ENCODE data around the gene MXRA5.
"Not testable (repeated sequence)": the region's sequence is repeated elsewhere in the genome, so short reads cannot be mapped to it uniquely, and the experiment has no call there.

Gene MXRA5

DNA sequence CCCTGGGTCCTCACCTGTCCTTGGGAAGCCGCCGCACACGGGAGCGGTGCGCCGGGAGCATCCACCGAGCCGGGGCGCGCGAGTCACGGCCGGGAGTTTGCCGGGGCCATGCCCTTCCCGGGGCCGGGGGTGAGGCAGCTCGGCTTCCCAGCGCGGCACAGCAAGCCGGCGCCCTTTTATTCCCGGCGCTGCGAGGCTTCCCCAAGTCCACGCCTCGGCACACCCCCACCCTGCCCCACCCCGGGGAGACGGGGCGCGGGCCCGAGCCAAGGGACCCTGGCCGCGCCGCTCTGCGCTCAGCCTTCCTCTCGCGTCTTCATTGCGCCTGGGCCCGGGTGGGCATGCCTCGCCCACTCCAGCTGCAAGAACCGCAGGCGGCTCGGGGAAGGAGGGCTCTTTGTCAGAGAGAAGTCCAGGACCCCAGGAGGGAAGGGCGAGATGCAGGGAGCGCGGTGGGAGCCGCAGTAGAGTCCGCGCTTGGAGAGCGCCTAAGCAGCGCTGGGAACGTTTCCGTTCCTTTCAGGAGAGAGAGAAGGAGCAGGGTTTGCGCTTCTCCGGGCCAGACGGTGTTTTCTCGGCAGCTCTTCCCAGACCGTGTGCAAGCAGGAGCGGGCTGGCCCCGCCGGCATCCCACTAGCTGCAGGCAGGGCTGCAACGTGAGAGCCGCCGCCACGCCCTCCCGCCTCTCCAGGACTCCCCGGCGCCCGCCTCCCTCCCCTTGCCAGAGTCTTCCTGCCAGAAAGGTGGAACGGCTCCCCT, at the start of gene MXRA5:
Gene MXRA5, minus strand, starts transcription at position 152 of the 759 bp plus-strand sequence. CDS start 2,819 bp downstream, outside the sequence.
- DNase-seq, result no peak

GRCh38 chrX:3393581-3394111, 47.2 kb upstream of the MXRA5 start:
- DNase-seq, result no peak

GRCh38 chrX:3393178-3393577, 46.7 kb upstream of the MXRA5 start:
- no peak for DNase-seq

- DNase-seq, result no peak
Observed at GRCh38 chrX:3388457-3388856, 42.0 kb upstream of the MXRA5 start.

- DNase-seq, result no peak
Observed at GRCh38 chrX:3384327-3384726, 37.9 kb upstream of the MXRA5 start.

- DNase-seq, result no peak
Observed at GRCh38 chrX:3380603-3381002, 34.2 kb upstream of the MXRA5 start.

DNA sequence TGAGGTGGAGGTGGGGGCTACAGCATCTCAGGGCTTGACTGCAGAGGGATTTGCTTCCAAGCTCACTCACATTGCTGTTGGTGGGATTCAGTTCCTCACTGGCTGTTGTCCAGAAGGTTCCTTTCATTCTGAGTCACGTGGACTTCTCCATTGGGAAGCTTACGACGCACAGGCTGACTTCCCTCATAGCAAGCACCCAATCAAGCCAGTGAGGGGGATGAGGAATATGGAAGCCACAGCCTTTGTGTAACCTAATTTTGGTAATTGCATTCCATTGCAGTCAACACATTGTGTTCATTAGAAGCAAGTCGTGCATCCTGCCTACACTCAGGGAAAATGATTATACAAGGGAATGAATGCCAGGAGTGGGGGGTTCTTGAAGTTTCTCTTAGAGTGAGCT, 32.7 kb upstream of the MXRA5 start:
- no peak for DNase-seq

DNA sequence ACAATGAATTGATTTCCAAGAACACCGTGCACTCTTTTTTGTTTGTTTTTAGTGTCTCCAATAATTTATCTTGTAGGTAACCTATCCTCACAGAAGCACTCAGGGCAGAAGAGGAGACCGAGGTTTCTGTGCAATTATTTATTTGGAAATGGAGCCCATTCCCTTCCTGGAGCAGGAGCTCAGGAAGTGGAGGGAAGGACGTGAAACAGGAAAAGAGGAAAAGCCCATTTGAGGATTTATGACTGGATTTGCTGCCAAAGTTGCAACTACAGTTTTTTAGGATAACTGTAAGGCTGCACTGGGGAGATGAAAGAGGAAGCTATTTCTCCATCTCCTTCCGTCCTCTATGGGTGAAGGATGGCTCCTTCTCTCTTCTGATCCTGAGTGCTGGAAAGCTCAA, 31.7 kb upstream of the MXRA5 start:
- no peak for DNase-seq

DNA sequence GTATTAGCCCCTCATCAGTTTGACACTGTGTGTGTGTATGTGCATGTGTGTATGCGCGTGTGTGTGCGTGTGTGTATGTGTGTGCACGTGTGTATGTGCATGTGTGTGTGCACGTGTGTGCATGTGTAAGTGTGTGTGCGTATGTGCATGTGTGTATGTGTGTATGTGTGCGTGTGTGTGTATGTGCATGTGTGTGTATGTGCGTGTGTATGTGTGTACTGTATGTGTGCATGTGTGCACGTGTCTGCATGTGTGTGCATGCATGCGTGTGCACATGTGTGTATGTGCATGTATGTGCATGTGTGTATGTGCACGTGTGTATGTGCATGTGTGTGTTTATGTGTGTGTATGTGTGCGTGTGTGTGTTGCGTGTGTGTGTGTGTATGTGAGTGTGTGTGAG, 31.1 kb upstream of the MXRA5 start:
- DNase-seq, result no peak

GRCh38 chrX:3375878-3376508, 29.5 kb upstream of the MXRA5 start:
- DNase-seq, result not testable (repeated sequence)

DNA sequence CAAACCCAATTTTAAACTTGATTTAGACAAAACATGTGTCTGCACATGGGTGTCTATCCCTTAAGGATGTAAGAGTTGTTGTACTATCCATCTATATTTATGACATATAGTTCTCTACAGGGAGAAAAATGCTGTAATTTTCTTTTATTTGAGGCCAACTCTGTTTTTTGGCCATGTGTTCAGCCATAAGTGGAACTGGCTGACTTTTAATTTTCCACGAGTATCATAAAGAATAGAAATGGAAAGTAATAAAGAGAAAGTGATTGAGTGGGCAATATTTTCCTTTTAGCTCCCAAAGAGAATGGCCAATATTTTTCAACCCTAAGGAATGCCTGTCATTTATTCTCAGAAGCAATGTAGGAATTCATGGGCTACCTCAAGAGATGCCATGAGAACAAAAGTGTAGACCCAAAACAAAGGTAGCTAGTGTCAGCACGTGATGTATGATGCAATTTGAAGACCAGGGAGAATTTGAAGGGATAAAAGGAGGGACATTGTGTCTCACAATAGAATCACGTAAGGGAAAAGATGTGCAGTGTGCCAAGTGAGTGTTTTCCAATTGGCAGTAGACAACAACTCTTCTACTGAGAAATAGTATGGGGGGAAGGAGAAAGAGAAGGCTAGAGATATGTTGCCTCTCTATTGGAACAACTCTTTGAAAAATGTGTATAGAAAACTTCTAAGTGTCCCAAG, 27.8 kb upstream of the MXRA5 start:
- DNase-seq, result no peak

DNA sequence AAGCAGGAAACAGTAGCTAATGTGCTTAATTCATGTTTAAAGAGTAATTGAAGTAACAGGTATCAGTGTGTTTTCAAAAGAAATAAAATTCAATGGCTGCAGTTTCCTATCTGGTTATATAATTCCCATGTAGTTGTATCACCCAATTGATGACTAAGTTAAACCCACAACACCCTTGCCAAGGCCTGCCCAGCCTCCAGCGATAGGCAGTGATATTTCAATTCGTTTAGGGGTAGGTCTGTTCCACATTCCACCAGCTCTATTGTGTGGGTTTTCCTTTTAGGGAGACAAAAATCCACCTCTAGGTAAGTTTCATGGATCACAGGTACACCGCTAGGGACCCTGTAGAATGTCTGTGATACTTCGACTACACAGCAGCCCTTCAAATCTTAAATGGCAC, 24.7 kb upstream of the MXRA5 start:
- no peak for DNase-seq

DNA sequence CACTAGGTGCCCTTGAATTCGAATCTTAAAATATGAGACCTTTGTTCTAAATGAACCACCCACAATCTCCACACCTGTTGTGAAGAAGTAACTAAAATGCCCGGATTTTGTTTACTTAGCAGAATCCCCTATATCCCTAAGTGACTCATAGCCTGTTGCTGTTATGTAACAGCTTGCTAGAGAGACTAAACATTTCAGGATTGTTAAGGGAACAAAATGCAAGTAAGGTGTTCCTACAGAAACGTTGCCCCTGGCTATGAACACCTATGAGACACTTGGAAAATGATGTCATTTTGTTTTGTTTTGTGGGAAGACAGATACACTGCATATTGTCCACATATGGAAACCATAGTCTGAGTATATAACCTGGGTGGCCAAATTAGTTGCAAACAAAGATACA, 24.2 kb upstream of the MXRA5 start:
- no peak for DNase-seq

GRCh38 chrX:3362956-3363355, 16.5 kb upstream of the MXRA5 start:
- no peak for DNase-seq

- no peak for DNase-seq
Observed at GRCh38 chrX:3360881-3361280, 14.4 kb upstream of the MXRA5 start.

- DNase-seq, result not testable (repeated sequence)
Observed at GRCh38 chrX:3352741-3353140, 6.3 kb upstream of the MXRA5 start.

DNA sequence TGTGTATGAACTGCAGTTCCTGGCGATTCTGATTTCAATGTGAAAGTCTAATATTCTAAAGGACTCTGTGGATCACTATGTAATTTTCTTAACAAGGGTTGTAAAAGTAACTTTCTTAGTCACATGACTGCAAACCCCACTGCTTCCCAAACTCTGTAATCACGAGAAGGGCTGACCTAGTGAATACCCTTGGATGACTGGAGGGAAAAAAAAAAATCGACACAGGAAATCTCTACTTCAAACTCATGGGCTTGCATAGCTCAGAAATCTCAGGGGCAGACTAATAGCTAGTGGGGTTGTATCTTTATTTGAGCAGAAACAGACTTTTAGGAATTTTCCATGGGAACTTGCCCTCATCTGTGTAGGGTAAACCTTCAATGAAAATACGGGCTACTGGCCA, 4.8 kb upstream of the MXRA5 start:
- DNase-seq, result no peak

GRCh38 chrX:3348191-3348590, 1.7 kb upstream of the MXRA5 start:
- DNase-seq, result no peak

DNA sequence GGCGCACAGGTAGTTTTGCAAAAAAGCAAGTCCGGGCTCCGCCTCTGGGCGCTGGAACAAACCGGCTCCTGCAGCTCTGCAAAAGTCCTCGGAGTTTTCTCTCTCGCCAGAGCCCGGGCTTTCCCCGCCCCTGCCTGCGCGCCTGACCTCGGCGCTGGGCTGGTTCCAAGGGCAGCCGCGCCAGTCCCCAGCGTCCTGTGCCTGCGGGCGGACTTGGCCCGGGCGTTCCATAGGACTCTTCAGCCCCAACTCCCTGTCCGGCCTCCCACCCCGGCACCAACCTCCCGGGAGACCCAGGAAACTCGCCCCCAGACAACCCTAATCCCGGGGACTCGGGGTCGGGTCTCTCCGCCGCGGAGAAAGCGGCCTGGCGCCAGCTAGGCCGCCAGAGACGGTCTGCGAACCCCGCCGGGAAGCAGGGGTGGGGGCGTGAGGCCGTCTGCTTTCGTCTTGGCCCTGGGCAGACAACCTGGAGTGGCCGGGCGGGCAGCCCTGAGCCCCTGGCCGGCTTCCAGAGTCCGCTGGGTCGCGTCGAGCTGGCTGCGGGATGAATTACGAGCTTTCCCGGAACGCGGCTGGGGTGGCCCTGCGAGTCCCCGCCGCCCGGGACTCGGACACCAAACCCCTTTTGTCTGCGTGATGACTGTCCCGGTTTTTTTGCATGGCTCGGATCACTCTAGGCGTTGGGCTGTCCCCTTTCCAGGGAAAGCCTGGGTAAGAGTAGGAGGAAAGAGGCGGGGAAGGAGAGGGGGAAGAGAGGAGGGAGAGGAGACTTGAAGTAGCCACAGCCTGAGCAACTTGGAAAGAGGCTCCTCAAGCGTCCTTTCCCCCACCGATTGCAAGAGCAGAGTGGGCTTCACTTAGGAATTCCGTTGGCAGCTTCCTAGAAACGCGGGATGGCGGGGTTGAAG, 916 bp downstream of the MXRA5 start:
- no peak for DNase-seq

DNA sequence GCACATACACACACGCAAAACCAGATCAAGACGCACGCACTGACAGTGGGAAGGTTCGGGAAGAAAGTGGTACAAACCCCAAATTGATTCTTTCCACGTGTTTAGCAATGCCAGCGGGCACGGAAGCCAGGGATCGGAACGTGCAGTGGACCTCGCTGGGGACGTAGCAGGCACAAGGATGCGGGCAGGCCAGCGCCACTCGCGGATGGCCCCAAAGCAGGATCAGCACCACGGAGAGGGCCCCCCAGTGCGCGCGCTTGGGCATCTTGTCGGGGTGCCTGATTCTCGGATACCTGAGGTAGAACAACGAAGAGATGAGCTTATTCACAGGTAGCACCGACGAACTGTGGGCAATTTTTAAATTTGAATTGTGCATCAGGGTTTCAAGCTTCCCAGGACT, 2.9 kb downstream of the MXRA5 start:
- not testable (repeated sequence) for DNase-seq

DNA sequence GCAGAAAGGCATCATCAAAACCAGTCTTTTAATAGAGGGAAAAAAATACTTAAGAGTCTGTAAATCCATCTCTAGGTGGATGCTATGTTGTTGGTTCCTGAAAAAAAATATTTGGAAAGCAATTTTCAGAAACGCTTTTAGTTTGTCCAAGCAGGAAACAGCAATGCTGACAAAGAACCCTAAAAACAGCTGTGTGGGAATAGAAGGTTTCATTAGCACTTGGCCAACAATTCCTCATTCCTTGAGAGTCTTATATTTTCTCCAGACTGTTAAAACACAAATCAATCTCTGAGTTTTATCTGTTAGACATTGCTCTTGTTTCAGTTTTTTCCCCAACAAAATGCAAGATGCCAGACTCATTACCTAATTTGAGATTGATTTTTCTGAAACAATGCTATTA, 6.4 kb downstream of the MXRA5 start:
- no peak for DNase-seq

DNA sequence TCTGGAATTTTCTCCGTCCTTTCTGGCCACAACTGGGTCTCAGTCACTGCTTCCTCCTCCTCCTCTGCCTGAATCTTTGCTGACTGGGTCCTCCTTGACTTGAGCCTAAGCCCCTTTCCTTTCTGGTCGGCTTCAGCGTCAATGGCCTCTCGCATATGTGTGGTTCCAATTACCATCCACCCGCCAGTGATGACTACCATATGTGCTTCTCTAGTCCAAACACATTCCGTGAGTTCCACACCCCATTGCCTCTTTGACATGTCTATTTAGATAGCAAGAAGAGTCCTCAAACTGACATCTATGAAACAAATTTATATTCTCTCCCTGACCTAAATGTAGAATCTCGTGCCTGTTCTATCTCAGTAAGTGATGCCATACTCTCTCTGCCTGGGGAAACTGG, 19.8 kb downstream of the MXRA5 start:
- DNase-seq, result no peak

All from activated gamma-delta T cell treated with Interleukin-2 at 50 U/mL for 16 hours (primary cell).